Mesodermal cell (in vitro differentiated cells): ENCODE measurements around the gene RASA3.
A peak's percentile ranks its signal among the peaks of the same experiment; 100 is the strongest.
"Not testable (repeated sequence)": the region's sequence is repeated elsewhere in the genome, so short reads cannot be mapped to it uniquely, and the experiment has no call there.

ENCODE experiments used
- H3K27ac ChIP-seq: 2 replicates; pipeline ENCODE4 v1.7.0; 2013; ENCODE audit warnings: mild to moderate bottlenecking, low read depth, low read length, moderate library complexity; ENCODE audit not compliant: severe bottlenecking
- H3K36me3 ChIP-seq: 2 replicates; pipeline ENCODE4 v1.7.1; 2013; ENCODE audit warnings: mild to moderate bottlenecking, low read length, moderate library complexity; ENCODE audit not compliant: control insufficient read depth, insufficient read depth
- H3K4me1 ChIP-seq: one replicate; pipeline ENCODE4 v1.7.1; 2013; ENCODE audit warnings: mild to moderate bottlenecking, low read length; ENCODE audit not compliant: insufficient read depth, control insufficient read depth, poor library complexity, severe bottlenecking
- H3K4me3 ChIP-seq: 2 replicates; pipeline ENCODE4 v1.7.0; 2013; ENCODE audit warnings: low read length, control low read depth, mild to moderate bottlenecking; ENCODE audit not compliant: insufficient read depth, poor library complexity, severe bottlenecking; ENCODE audit errors: extremely low read depth
- H3K9me3 ChIP-seq: 2 replicates; pipeline ENCODE4 v1.7.1; 2013; ENCODE audit warnings: mild to moderate bottlenecking, low read length, moderate library complexity; ENCODE audit not compliant: control insufficient read depth
- WGBS, 2 experiments: methylation state at CpG; one replicate each; pipeline ENCODE4 v1.1.5; 2013; ENCODE audit warnings: missing lambda C conversion rate in 2 of 2; ENCODE audit not compliant: insufficient coverage in 2 of 2; 5-methylcytosine and 5-hydroxymethylcytosine counted together

The RASA3 gene

DNA sequence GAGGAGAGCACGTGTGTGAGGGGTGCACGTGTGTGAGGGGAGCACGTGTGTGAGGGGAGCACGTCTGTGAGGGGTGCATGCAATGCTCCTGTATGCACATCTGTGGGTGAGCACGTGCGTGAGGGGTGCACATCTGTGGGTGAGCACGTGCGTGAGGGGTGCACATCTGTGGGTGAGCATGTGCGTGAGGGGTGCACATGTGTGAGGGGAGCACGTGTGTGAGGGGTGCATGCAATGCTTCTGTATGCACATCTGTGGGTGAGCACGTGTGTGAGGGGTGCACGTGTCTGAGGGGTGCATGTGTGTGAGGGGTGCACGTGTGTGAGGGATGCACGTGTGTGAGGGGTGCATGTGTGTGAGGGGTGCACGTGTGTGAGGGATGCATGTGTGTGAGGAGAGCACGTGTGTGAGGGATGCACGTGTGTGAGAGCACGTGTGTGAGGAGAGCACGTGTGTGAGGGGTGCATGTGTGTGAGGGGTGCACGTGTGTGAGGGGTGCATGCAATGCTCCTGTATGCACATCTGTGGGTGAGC lies 15.0 kb downstream of the RASA3 start:
- WGBS, 2 experiments, result 97 to 98% methylated on average over 15 to 20 of the region's 20 CpGs
- not testable (repeated sequence) for H3K9me3 ChIP-seq, H3K27ac ChIP-seq, H3K4me3 ChIP-seq
- H3K4me1 ChIP-seq, result peaks cover 68% of the 10 kb centered on the region
- peaks cover 40% of the 10 kb centered on the region for H3K36me3 ChIP-seq

DNA sequence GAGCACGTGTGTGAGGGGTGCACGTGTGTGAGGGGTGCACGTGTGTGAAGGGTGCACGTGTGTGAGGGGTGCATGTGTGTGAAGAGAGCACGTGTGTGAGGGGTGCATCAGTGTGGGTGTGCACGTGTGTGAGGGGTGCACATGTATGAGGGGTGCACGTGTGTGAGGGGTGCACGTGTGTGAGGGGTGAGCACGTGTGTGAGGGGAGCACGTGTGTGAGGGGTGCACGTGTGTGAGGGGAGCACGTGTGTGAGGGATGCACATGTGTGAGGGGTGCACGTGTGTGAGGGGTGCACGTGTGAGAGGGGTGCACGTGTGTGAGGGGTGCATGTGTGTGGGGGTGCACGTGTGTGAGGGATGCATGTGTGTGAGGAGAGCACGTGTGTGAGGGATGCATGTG lies 15.7 kb downstream of the RASA3 start:
- Histone ChIP-seq H3K4me3 (no peak overlapping the region), H3K9me3 (no peaks in the 10 kb centered on the region), H3K36me3 (peaks cover 37% of the 10 kb centered on the region), H3K27ac (no peak overlapping the region), H3K4me1 (peaks cover 68% of the 10 kb centered on the region)
- WGBS, 2 experiments, result 96 to 97% methylated on average over 15 to 17 of the region's 17 CpGs

DNA sequence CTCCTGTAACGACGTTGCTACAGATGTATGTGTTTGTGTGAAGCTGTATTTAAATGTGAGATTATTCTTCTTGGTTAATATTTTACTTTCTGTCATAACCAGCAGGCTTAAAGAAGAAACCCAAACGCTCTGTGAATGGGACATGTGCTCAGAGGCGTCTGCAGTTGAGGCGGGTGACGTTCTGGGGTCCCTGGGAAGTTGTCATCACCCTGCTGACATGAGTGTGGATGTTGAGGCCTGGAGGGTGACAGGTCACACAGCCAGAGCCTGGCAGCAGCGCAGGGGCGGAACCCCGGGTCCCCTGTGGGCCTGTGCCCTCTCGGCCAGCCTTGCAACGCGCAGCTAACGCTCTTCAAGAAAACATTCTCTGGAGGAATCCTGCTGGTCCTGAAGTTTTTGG lies 16.6 kb downstream of the RASA3 start:
- Histone ChIP-seq H3K4me1 (peaks cover 65% of the 10 kb centered on the region), H3K9me3 (no peaks in the 10 kb centered on the region), H3K27ac (peak overlapping the region; percentile 45), H3K36me3 (peaks cover 37% of the 10 kb centered on the region), H3K4me3 (no peak overlapping the region)
- 90 to 96% methylated on average over 10 to 11 of the region's 13 CpGs for WGBS, 2 experiments

DNA sequence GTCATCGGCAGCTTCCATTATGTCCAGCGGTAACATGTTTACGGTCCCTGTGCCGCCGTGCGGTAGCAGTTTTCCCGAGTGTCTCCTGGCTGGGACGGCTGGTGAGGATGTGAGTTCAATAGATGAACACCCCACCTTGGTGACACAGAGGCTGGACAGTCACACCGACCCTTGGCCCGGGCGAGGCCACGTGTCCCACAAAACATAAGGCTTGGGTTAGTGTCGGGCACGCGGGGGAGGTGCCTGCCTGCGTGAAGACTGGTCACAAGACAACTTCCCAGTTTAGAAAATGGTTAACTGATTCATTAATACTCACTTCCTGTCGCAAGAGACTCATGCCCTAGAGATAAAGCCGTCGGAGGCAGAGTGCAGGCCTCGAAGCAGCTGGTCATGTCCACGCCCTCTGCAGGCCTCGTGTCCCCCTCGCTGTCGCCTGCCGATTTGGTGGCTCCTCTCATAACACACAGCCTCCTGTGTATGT lies 17.2 kb downstream of the RASA3 start:
- H3K4me3 ChIP-seq, result no peak overlapping the region
- H3K9me3 ChIP-seq, result no peaks in the 10 kb centered on the region
- H3K27ac ChIP-seq, result peak overlapping the region; percentile 45
- 89 to 94% methylated on average over 23 to 25 of the region's 25 CpGs for WGBS, 2 experiments
- peaks cover 37% of the 10 kb centered on the region for H3K36me3 ChIP-seq
- H3K4me1 ChIP-seq, result peaks cover 67% of the 10 kb centered on the region

DNA sequence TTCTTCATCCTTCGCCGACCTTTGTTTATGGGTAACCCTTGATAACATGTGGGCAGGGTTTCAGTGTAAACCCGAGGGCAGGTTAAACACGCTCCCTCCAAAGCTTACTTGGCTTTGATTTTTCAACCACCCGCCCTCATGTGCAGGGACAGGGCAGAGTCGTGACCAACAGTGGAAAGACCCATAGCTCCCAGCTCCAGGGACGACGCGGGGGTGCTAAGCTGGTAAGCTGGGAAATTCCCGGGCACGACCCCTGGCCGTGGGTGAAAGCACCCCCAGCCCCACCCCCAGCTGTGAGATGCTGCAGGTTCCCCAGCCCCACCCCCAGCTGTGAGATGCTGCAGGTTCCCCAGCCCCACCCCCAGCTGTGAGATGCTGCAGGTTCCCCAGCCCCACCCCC lies 17.8 kb downstream of the RASA3 start:
- peaks cover 37% of the 10 kb centered on the region for H3K36me3 ChIP-seq
- WGBS, 2 experiments, result 88 to 94% methylated on average over 4 to 12 of the region's 12 CpGs
- H3K9me3 ChIP-seq, H3K4me3 ChIP-seq, H3K27ac ChIP-seq: not testable (repeated sequence)
- H3K4me1 ChIP-seq, result peaks cover 73% of the 10 kb centered on the region

DNA sequence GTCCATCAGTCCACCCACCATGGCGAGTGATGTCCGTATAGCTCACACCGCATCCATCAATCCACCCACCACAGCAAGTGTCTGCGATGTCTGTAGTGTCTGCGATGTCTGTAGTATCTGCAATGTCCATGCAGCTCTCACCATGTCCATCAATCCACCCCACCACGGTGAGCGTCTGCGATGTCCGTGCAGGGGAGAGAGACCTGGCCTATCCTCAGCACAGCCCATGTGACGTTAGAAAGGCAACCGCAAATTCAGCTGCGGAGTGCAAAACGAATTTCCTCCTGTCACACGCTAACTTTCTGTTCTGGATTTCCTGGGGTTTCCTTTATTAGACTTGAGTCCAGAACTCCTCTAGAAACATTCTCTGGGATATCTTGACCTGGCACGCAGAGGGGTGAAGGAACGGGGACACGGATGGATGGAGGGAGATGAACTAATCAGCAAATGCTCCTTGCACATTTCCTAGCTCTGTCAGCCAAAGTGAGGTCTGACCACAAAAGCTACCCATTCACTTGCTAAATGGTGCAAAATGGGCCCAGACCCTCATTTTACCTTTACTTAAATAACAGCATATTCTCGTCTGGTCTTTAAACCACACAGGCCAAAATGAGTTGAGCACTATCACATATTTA lies 18.3 kb downstream of the RASA3 start:
- H3K4me3 ChIP-seq, result no peak overlapping the region
- no peak overlapping the region for H3K27ac ChIP-seq
- no peaks in the 10 kb centered on the region for H3K9me3 ChIP-seq
- 93 to 96% methylated on average over 17 of the region's 18 CpGs for WGBS, 2 experiments
- peaks cover 78% of the 10 kb centered on the region for H3K4me1 ChIP-seq
- peaks cover 37% of the 10 kb centered on the region for H3K36me3 ChIP-seq

DNA sequence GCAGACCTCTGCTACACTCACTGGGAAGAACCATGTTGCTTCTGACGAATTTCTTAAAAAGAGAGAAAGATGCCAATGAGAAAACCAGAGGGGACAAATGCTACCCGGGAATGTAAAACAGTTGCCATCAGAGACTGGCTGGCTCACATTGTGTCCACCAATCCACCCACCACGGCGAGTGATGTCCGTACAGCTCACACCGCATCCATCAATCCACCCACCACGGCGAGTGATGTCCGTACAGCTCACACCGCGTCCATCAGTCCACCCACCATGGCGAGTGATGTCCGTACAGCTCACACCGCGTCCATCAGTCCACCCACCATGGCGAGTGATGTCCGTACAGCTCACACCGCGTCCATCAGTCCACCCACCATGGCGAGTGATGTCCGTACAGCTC lies 19.0 kb downstream of the RASA3 start:
- peaks cover 41% of the 10 kb centered on the region for H3K36me3 ChIP-seq
- H3K4me3 ChIP-seq, H3K9me3 ChIP-seq: not testable (repeated sequence)
- peak overlapping the region; percentile 82 for H3K27ac ChIP-seq
- H3K4me1 ChIP-seq, result peaks cover 83% of the 10 kb centered on the region
- WGBS, 2 experiments, result 85 to 86% methylated on average over 2 of the region's 21 CpGs

DNA sequence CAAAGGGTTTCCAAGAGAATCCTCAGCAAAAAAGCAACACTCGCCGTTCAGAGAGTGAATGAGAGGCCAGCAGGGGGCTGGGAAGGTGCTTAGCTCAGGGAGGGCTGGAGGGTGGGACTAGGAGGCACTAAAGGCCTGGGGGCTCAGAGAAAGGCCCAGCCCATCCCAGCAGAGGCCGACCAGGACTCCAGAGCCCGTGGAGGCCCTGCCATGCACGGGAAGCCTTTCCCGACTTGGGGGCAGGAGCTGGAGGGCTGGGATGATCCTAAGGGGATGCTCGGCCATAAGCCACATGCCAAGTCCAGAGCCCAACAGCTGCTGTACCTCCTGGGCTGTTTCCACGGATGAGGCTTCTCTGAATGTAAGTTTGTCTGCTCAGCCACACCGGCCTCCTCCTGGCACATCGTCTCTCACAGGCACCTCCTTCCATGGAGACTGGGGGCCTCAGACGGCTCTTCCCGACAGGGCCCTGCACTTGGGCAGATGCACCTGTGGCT lies 19.5 kb downstream of the RASA3 start:
- 42 to 47% methylated on average over 9 to 12 of the region's 12 CpGs for WGBS, 2 experiments
- no peak overlapping the region for H3K4me3 ChIP-seq
- H3K9me3 ChIP-seq, result no peaks in the 10 kb centered on the region
- peaks cover 42% of the 10 kb centered on the region for H3K36me3 ChIP-seq
- peaks cover 83% of the 10 kb centered on the region for H3K4me1 ChIP-seq
- peak overlapping the region; percentile 82 for H3K27ac ChIP-seq

DNA sequence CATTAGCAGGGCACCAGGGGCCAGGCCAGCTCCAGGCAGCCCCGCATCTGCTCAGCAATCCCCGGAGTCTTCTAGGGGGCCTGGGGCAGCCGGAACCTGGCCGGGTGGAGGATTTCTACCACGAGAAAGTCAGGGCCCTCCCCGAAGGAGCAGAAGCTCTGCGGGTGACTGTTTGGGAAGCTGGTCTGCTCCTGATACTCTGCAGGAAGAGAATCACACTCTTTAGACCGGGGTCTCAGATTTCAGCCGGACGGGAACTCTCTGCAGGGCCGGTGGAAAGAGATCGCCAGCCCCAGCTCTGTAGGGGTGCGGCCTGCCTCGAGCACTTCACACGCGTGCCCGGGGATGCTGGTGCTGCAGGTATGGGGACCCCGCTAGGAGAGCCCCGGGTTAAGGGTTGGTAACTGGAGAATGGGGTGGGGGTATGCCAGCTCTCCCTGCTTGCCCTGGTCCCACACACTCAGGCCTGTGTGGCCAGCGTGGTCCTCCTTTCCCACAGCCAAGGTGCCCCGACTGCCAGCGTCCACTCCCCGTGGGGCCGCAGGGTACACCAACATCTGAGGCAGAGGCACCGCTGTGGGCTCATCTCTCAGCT lies 20.1 kb downstream of the RASA3 start:
- Histone ChIP-seq H3K9me3 (no peaks in the 10 kb centered on the region), H3K4me3 (no peak overlapping the region), H3K27ac (peak overlapping the region; percentile 82), H3K4me1 (peaks cover 85% of the 10 kb centered on the region), H3K36me3 (peaks cover 42% of the 10 kb centered on the region)
- WGBS, 2 experiments, result 25 to 27% methylated on average over 13 to 24 of the region's 25 CpGs

DNA sequence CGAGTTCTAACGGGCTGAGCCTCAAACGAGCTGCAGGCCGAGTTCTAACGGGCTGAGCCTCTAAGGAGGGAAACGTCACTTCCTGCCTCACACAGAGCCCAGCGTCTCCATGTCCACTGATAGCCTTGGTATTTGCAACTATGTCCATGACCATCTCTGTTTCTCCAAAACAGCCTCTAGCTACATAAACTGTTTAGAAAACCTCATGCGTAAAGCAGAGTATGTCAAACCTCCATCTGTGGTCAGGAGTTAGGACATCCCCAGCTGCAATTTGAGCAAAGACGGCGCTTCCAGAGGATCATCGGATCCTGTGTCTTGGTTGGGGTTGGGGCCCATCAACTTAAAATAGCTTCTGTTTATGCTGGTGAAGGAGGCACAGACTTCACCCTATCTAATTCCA lies 20.8 kb downstream of the RASA3 start:
- WGBS, 2 experiments, result 67 to 77% methylated on average over 9 to 10 of the region's 11 CpGs
- H3K4me1 ChIP-seq, result peaks cover 90% of the 10 kb centered on the region
- H3K4me3 ChIP-seq, result no peak overlapping the region
- peak overlapping the region; percentile 82 for H3K27ac ChIP-seq
- H3K36me3 ChIP-seq, result peaks cover 45% of the 10 kb centered on the region
- no peaks in the 10 kb centered on the region for H3K9me3 ChIP-seq

DNA sequence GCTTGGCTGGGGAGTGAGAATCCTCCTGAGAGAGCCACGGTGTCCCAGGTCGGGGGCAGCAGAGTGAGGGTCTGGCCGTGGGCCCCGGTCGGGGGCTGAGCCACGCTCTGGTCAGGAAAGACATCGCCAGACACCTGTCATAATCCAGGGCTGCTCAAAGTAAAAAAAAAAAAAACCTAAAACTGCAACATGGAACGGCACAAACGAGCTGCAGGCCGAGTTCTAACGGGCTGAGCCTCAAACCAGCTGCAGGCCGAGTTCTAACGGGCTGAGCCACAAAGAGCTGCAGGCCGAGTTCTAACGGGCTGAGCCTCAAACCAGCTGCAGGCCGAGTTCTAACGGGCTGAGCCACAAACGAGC lies 21.6 kb downstream of the RASA3 start:
- not testable (repeated sequence) for H3K4me3 ChIP-seq, H3K9me3 ChIP-seq, H3K27ac ChIP-seq
- Histone ChIP-seq H3K36me3 (peaks cover 43% of the 10 kb centered on the region), H3K4me1 (peaks cover 87% of the 10 kb centered on the region)
- WGBS, 2 experiments, result 77 to 80% methylated on average over 11 to 12 of the region's 18 CpGs
